ENCODE measurements around the gene KRR1. TPM values are rescaled to one million over a fixed set of nuclear protein-coding genes. Genes with fewer than 3 reads are reported as not detected.

The KRR1 gene
- total RNA-seq, 2 donors from 2014 or later = 60.7 to 75.2 TPM

GRCh38 chr12:75508159-75508558 is 3.2 kb downstream of the KRR1 start:
- no peak overlapping the region for H3K9ac ChIP-seq (ENCODE audit: extremely low read depth, low read length, poor library complexity, severe bottlenecking)
- H3K27me3 ChIP-seq (ENCODE audit: control insufficient read depth, insufficient read depth, low read length, poor library complexity, severe bottlenecking) = no peaks in the 10 kb centered on the region
- peaks cover 4% of the 10 kb centered on the region for H3K4me1 ChIP-seq (ENCODE audit: control insufficient read depth, insufficient read depth, low read length)
- peaks cover 12% of the 10 kb centered on the region for H3K4me1 Mint-ChIP-seq
- no peak for DNase-seq
- H3K9me3 ChIP-seq (ENCODE audit: control insufficient read depth, low read length) = no peaks in the 10 kb centered on the region
- no peak overlapping the region for H3K4me3 ChIP-seq (ENCODE audit: low read length)
- peaks cover 17% of the 10 kb centered on the region for H3K36me3 Mint-ChIP-seq (ENCODE audit: low read depth)
- WGBS, 2 experiments (ENCODE audit: insufficient coverage in 1 of 2, insufficient read length in 1 of 2) = 95 to 96% methylated on average over 2 of the region's 2 CpGs
- TF ChIP-seq, protein P1, sequence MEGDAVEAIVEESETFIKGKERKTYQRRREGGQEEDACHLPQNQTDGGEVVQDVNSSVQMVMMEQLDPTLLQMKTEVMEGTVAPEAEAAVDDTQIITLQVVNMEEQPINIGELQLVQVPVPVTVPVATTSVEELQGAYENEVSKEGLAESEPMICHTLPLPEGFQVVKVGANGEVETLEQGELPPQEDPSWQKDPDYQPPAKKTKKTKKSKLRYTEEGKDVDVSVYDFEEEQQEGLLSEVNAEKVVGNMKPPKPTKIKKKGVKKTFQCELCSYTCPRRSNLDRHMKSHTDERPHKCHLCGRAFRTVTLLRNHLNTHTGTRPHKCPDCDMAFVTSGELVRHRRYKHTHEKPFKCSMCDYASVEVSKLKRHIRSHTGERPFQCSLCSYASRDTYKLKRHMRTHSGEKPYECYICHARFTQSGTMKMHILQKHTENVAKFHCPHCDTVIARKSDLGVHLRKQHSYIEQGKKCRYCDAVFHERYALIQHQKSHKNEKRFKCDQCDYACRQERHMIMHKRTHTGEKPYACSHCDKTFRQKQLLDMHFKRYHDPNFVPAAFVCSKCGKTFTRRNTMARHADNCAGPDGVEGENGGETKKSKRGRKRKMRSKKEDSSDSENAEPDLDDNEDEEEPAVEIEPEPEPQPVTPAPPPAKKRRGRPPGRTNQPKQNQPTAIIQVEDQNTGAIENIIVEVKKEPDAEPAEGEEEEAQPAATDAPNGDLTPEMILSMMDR (conservative IDR thresholded peaks at IDR 0.05) = no peak
- H3K4me3 Mint-ChIP-seq = no peak overlapping the region
- H3K27me3 Mint-ChIP-seq (ENCODE audit: insufficient read depth) = no peaks in the 10 kb centered on the region
- H3K27ac Mint-ChIP-seq = no peak overlapping the region
- H3K27ac ChIP-seq (ENCODE audit: low read depth, low read length) = no peak overlapping the region
- no peaks in the 10 kb centered on the region for H3K9me3 Mint-ChIP-seq
- H3K36me3 ChIP-seq (ENCODE audit: control insufficient read depth, insufficient read depth, low read length) = peaks cover 31% of the 10 kb centered on the region

DNA sequence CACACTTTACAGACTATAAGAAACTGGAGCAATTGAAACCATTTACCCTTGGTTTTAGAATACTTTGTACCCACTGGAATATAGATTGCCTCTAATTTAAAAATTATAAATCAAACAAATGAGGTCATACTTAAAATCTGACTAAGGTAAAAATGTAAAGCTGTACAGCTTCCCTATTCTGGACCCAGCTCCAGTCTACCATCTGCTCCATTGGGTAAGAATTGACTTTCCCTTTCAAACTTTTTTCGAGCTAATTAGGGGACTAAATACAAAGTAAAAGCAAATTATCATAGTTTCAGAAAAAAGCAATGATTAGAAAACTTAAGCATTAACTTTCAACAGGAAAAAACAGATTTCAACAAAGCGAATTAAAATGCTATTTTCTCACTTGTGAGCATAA is 4.3 kb downstream of the KRR1 start:
- Histone ChIP-seq H3K27ac (ENCODE audit: low read depth, low read length) (no peak overlapping the region), H3K9me3 (ENCODE audit: control insufficient read depth, low read length) (no peaks in the 10 kb centered on the region), H3K4me3 (ENCODE audit: low read length) (no peak overlapping the region), H3K27me3 (ENCODE audit: control insufficient read depth, insufficient read depth, low read length, poor library complexity, severe bottlenecking) (no peaks in the 10 kb centered on the region), H3K36me3 (ENCODE audit: control insufficient read depth, insufficient read depth, low read length) (peaks cover 41% of the 10 kb centered on the region), H3K9ac (ENCODE audit: extremely low read depth, low read length, poor library complexity, severe bottlenecking) (no peak overlapping the region), H3K4me1 (ENCODE audit: control insufficient read depth, insufficient read depth, low read length) (peaks cover 4% of the 10 kb centered on the region)
- no peak overlapping the region for H3K4me3 Mint-ChIP-seq
- 75 to 100% methylated on average over 1 to 2 of the region's 2 CpGs for WGBS, 2 experiments (ENCODE audit: insufficient coverage in 1 of 2, insufficient read length in 1 of 2)
- no peak overlapping the region for H3K27ac Mint-ChIP-seq
- H3K36me3 Mint-ChIP-seq (ENCODE audit: low read depth) = peaks cover 17% of the 10 kb centered on the region
- no peaks in the 10 kb centered on the region for H3K27me3 Mint-ChIP-seq (ENCODE audit: insufficient read depth)
- H3K9me3 Mint-ChIP-seq = no peaks in the 10 kb centered on the region
- DNase-seq = no peak
- TF ChIP-seq, protein P1 (conservative IDR thresholded peaks at IDR 0.05) = no peak
- peaks cover 12% of the 10 kb centered on the region for H3K4me1 Mint-ChIP-seq

- H3K9ac ChIP-seq (ENCODE audit: extremely low read depth, low read length, poor library complexity, severe bottlenecking) = no peak overlapping the region
- Mint-ChIP-seq H3K4me1 (peaks cover 10% of the 10 kb centered on the region), H3K27ac (no peak overlapping the region), H3K36me3 (ENCODE audit: low read depth) (peaks cover 21% of the 10 kb centered on the region), H3K27me3 (ENCODE audit: insufficient read depth) (no peaks in the 10 kb centered on the region), H3K9me3 (no peaks in the 10 kb centered on the region), H3K4me3 (no peak overlapping the region)
- DNase-seq = no peak
- peaks cover 4% of the 10 kb centered on the region for H3K4me1 ChIP-seq (ENCODE audit: control insufficient read depth, insufficient read depth, low read length)
- H3K27ac ChIP-seq (ENCODE audit: low read depth, low read length) = no peak overlapping the region
- TF ChIP-seq, protein P1 (conservative IDR thresholded peaks at IDR 0.05) = peak; percentile 76
- WGBS, 2 experiments (ENCODE audit: insufficient coverage in 1 of 2, insufficient read length in 1 of 2) = 100% methylated on average over 2 of the region's 2 CpGs; no CpG with 5 or more reads in 1 of the 2 experiments
- no peaks in the 10 kb centered on the region for H3K9me3 ChIP-seq (ENCODE audit: control insufficient read depth, low read length)
- no peaks in the 10 kb centered on the region for H3K27me3 ChIP-seq (ENCODE audit: control insufficient read depth, insufficient read depth, low read length, poor library complexity, severe bottlenecking)
- no peak overlapping the region for H3K4me3 ChIP-seq (ENCODE audit: low read length)
- H3K36me3 ChIP-seq (ENCODE audit: control insufficient read depth, insufficient read depth, low read length) = peaks cover 54% of the 10 kb centered on the region
Observed at GRCh38 chr12:75505706-75506312, 5.6 kb downstream of the KRR1 start.

All from endodermal cell (in vitro differentiated cells).